Right renal pelvis (tissue), 4 donors: ENCODE results near the gene RBM10. TPM values are rescaled to one million over a fixed set of nuclear protein-coding genes. Genes with fewer than 3 reads are reported as not detected.

ENCODE experiments used
- DNase-seq, 4 donors: peaks; one replicate each; pipeline ENCODE4 v3.0.0-alpha.2; 2013; ENCODE audit warnings: low read depth in 4 of 4, low spot score in 3 of 4, missing footprints in 1 of 4
- polyA plus RNA-seq, 4 donors: library from polyadenylated mRNA; unstranded; fragments of 120-200 nt; gene quantifications; one replicate each; pipeline ENCODE4 v1.2.1, GENCODE V29; 2013; ENCODE audit not compliant: insufficient read length in 4 of 4

RBM10 gene
- polyA plus RNA-seq, 4 donors = 48.2 to 65.3 (median 49.9) TPM

GRCh38 chrX:47146936-47147859 lies 2.2 kb downstream of the RBM10 start:
- no peak for DNase-seq

GRCh38 chrX:47148946-47149345 lies 3.9 kb downstream of the RBM10 start:
- DNase-seq = no peak

- DNase-seq = no peak
These were observed 6.4 kb downstream of the RBM10 start for GRCh38 chrX:47151435-47151834.

- DNase-seq = no peak
These were observed 11.8 kb downstream of the RBM10 start for GRCh38 chrX:47156611-47157520.

GRCh38 chrX:47158131-47158530 lies 13.1 kb downstream of the RBM10 start:
- no peak for DNase-seq

GRCh38 chrX:47158781-47159180 lies 13.8 kb downstream of the RBM10 start:
- no peak for DNase-seq

GRCh38 chrX:47160781-47161180 lies 15.8 kb downstream of the RBM10 start:
- no peak for DNase-seq

- no peak for DNase-seq
These were observed 18.0 kb downstream of the RBM10 start for GRCh38 chrX:47162927-47163583.

- no peak for DNase-seq
These were observed 19.4 kb downstream of the RBM10 start for GRCh38 chrX:47164420-47164819.

GRCh38 chrX:47166126-47166525 lies 21.1 kb downstream of the RBM10 start:
- no peak for DNase-seq

- no peak for DNase-seq
These were observed 23.6 kb downstream of the RBM10 start for GRCh38 chrX:47168495-47169073.

GRCh38 chrX:47169273-47169672 lies 24.3 kb downstream of the RBM10 start:
- DNase-seq = no peak

- no peak for DNase-seq
These were observed 24.9 kb downstream of the RBM10 start for GRCh38 chrX:47169726-47170515.

- no peak for DNase-seq
These were observed 26.1 kb downstream of the RBM10 start for GRCh38 chrX:47170861-47171692.

GRCh38 chrX:47171996-47172395 lies 27.0 kb downstream of the RBM10 start:
- no peak for DNase-seq

GRCh38 chrX:47172549-47172948 lies 27.5 kb downstream of the RBM10 start:
- no peak for DNase-seq

- no peak for DNase-seq
These were observed 28.2 kb downstream of the RBM10 start for GRCh38 chrX:47172971-47173792.

- DNase-seq = no peak
These were observed 29.4 kb downstream of the RBM10 start for GRCh38 chrX:47174376-47174775.
